ENCODE data around the gene HMGB4.

DNA sequence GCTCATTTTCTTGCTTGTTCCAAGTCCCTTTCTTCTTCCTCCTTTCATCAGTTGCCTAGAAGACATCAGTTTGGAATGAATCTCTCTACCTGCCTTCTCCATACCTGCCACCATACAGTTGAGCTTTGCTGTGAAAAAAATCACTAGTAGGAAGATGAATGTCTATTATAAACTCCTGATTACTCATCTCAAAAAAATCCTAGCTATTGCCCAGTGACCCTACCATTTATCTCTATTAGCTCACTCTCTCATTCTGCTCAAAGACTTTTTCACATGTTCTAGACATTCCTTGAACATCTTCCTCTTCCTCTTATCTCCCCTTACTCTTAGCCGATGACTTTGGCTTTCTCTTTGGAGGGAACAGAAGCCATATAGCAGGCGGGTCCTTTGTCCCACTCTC, 49.7 kb upstream of the HMGB4 start:
- TF ChIP-seq POLR2AphosphoS5 (IDR thresholded peaks at IDR 0.05; ENCODE audit: low read depth, low read length) (no peak), EP300 (IDR thresholded peaks at IDR 0.05; ENCODE audit: borderline replicate concordance in 1 of 2, low read depth in 1 of 2, low read length in 1 of 2) (no peak), CTCF (IDR thresholded peaks at IDR 0.05) (no peak), TCF12 (IDR thresholded peaks at IDR 0.05) (no peak), MAX (IDR thresholded peaks at IDR 0.05; ENCODE audit: low read depth) (no peak), FOXM1 (IDR thresholded peaks at IDR 0.05; ENCODE audit: low read depth) (no peak), MEF2A (IDR thresholded peaks at IDR 0.05; ENCODE audit: borderline replicate concordance, low read depth) (no peak), RFX5 (IDR thresholded peaks at IDR 0.05; ENCODE audit: low read length) (no peak), RXRA (IDR thresholded peaks at IDR 0.05; ENCODE audit: borderline replicate concordance, low read depth) (no peak), NFIC (IDR thresholded peaks at IDR 0.05; ENCODE audit: borderline replicate concordance) (no peak), TEAD4 (IDR thresholded peaks at IDR 0.05; ENCODE audit: borderline replicate concordance, insufficient read depth) (no peak)
- TF ChIP-seq, protein P1, sequence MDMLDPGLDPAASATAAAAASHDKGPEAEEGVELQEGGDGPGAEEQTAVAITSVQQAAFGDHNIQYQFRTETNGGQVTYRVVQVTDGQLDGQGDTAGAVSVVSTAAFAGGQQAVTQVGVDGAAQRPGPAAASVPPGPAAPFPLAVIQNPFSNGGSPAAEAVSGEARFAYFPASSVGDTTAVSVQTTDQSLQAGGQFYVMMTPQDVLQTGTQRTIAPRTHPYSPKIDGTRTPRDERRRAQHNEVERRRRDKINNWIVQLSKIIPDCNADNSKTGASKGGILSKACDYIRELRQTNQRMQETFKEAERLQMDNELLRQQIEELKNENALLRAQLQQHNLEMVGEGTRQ (IDR thresholded peaks at IDR 0.05; ENCODE audit: borderline replicate concordance, low read depth, low read length) = no peak
- TF ChIP-seq, protein P2, sequence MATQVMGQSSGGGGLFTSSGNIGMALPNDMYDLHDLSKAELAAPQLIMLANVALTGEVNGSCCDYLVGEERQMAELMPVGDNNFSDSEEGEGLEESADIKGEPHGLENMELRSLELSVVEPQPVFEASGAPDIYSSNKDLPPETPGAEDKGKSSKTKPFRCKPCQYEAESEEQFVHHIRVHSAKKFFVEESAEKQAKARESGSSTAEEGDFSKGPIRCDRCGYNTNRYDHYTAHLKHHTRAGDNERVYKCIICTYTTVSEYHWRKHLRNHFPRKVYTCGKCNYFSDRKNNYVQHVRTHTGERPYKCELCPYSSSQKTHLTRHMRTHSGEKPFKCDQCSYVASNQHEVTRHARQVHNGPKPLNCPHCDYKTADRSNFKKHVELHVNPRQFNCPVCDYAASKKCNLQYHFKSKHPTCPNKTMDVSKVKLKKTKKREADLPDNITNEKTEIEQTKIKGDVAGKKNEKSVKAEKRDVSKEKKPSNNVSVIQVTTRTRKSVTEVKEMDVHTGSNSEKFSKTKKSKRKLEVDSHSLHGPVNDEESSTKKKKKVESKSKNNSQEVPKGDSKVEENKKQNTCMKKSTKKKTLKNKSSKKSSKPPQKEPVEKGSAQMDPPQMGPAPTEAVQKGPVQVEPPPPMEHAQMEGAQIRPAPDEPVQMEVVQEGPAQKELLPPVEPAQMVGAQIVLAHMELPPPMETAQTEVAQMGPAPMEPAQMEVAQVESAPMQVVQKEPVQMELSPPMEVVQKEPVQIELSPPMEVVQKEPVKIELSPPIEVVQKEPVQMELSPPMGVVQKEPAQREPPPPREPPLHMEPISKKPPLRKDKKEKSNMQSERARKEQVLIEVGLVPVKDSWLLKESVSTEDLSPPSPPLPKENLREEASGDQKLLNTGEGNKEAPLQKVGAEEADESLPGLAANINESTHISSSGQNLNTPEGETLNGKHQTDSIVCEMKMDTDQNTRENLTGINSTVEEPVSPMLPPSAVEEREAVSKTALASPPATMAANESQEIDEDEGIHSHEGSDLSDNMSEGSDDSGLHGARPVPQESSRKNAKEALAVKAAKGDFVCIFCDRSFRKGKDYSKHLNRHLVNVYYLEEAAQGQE (IDR thresholded peaks at IDR 0.05; ENCODE audit: low read depth, low read length) = no peak

Measured in SK-N-SH (cell line).